Aortic smooth muscle cell (primary cell): Measurements from ENCODE around the gene ENOSF1. TPM values are rescaled to one million over a fixed set of nuclear protein-coding genes. Genes with fewer than 3 reads are reported as not detected.

Experiments used
- total RNA-seq: library from RNA; depleted of rRNA; stranded (reverse); fragments of >200 nt; gene quantifications from 2 replicates; pipeline ENCODE4 v1.2.3, GENCODE V29; 2014

The ENOSF1 gene, protein sequence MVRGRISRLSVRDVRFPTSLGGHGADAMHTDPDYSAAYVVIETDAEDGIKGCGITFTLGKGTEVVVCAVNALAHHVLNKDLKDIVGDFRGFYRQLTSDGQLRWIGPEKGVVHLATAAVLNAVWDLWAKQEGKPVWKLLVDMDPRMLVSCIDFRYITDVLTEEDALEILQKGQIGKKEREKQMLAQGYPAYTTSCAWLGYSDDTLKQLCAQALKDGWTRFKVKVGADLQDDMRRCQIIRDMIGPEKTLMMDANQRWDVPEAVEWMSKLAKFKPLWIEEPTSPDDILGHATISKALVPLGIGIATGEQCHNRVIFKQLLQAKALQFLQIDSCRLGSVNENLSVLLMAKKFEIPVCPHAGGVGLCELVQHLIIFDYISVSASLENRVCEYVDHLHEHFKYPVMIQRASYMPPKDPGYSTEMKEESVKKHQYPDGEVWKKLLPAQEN
- 41.3 and 49.7 TPM in 2 replicates for total RNA-seq

GRCh38 chr18:712401-713134, at the start of gene ENOSF1:
Gene ENOSF1 (minus strand): TSS chr18:712630. CDS start chr18:712587, 43 bp downstream.

GRCh38 chr18:657311-658000, 55.0 kb downstream of the ENOSF1 start, which contains the start of gene TYMS:
Gene TYMS (plus strand): TSS chr18:657653. CDS start chr18:657743, 90 bp downstream.

Other genes starting within 250 kb of the ENOSF1 start
- gene COLEC12, start 211.9 kb downstream of the ENOSF1 start, total RNA-seq, result 21.6 and 24.0 TPM in 2 replicates
- not detected in 2 replicates for gene CETN1, start 132.2 kb downstream of the ENOSF1 start, total RNA-seq
- gene CLUL1, start 115.6 kb downstream of the ENOSF1 start, total RNA-seq, result not detected in 2 replicates
- gene TYMS, start 55.0 kb downstream of the ENOSF1 start, total RNA-seq, result 26.3 and 27.6 TPM in 2 replicates
- 82.6 and 91.6 TPM in 2 replicates for gene YES1, start 99.6 kb upstream of the ENOSF1 start, total RNA-seq
- 0.19 and 0.53 TPM in 2 replicates for gene ADCYAP1, start 192.2 kb upstream of the ENOSF1 start, total RNA-seq